Measurements from ENCODE around the gene MTIF2. TPM values are rescaled to one million over a fixed set of nuclear protein-coding genes. Genes with fewer than 3 reads are reported as not detected.

MTIF2 gene
- total and polyA plus RNA-seq, 9 of the 15 experiments (the other 6 are each of a cell fraction or from before 2014, with no cell fraction given) = 58.7 to 143 (median 105) TPM

GRCh38 chr2:55296393-55296792, 27.4 kb upstream of the MTIF2 start:
- no peaks in the 10 kb centered on the region for H3K9me1 ChIP-seq (ENCODE audit: control insufficient read depth, insufficient read depth, low read length)
- no peak for DNase-seq (ENCODE audit: extremely low read depth in 1 of 4, low spot score in 3 of 4)
- H3K4me2 ChIP-seq (ENCODE audit: insufficient read depth, low read length) = no peak overlapping the region
- H3K9ac ChIP-seq (ENCODE audit: insufficient read depth in 1 of 2, low read depth in 2 of 2, low read length in 2 of 2) = no peak overlapping the region
- ChIA-PET POLR2A (interaction anchor here (1.4 to 2.6 kb wide), 2 partner anchors 9 to 12 kb away, joined by 4 to 7 read pairs; no protein-coding TSS in a partner anchor), CTCF (ENCODE audit: low intra/inter-chr PET ratio) (no interaction called here)
- no peak overlapping the region for H3K4me3 ChIP-seq
- H3K4me1 ChIP-seq (replicated peaks in 1 of 2; ENCODE audit: control insufficient read depth in 2 of 2, insufficient read depth in 2 of 2, low read length in 2 of 2) = no peaks in the 10 kb centered on the region; a peak in 1 of 5 replicates
- H3K36me3 ChIP-seq (ENCODE audit: control insufficient read depth, insufficient read depth, low read length) = peaks cover 74% of the 10 kb centered on the region
- H2AFZ ChIP-seq (ENCODE audit: low read depth, low read length) = no peak overlapping the region
- intact Hi-C loops (cut with micrococcal nuclease) (no loop called here), in situ Hi-C loops (cut with MboI) (no loop called here)
- H4K20me1 ChIP-seq (replicated peaks; ENCODE audit: control insufficient read depth, insufficient read depth, low read length) = no peaks in the 10 kb centered on the region
- H3K27me3 ChIP-seq (ENCODE audit: control insufficient read depth in 2 of 2, insufficient read depth in 2 of 2, low read length in 2 of 2) = no peaks in the 10 kb centered on the region
- no peak for FAIRE-seq
- TF ChIP-seq MXD1 (CRISPR knock-in tag; IDR thresholded peaks at IDR 0.05; ENCODE audit: borderline replicate concordance, poor library complexity, severe bottlenecking) (no peak), SNIP1 (IDR thresholded peaks at IDR 0.05; ENCODE audit: low read depth) (no peak), MAFK (IDR thresholded peaks at IDR 0.05; ENCODE audit: low read length) (no peak), RBM17 (IDR thresholded peaks at IDR 0.05; ENCODE audit: borderline replicate concordance, low read depth, low read length) (no peak), ZBTB33 (CRISPR knock-in tag; IDR thresholded peaks at IDR 0.05) (no peak), NCOA6 (IDR thresholded peaks at IDR 0.05) (no peak), ZFX (CRISPR knock-in tag; IDR thresholded peaks at IDR 0.05) (no peak), ARNT (IDR thresholded peaks at IDR 0.05) (no peak), MYBL2 (IDR thresholded peaks at IDR 0.05; ENCODE audit: low read depth) (no peak), MYBL2 (CRISPR knock-in tag; IDR thresholded peaks at IDR 0.05; ENCODE audit: borderline replicate concordance) (no peak), ZBTB8A (IDR thresholded peaks at IDR 0.05; ENCODE audit: partially characterized antibody) (no peak), ASH1L (IDR thresholded peaks at IDR 0.05; ENCODE audit: borderline replicate concordance, low read depth, partially characterized antibody) (no peak), CHD4 (IDR thresholded peaks at IDR 0.05; ENCODE audit: insufficient read depth, insufficient replicate concordance, low read depth, low read length, poor library complexity, severe bottlenecking) (no peak), ZNF395 (CRISPR knock-in tag; IDR thresholded peaks at IDR 0.05) (no peak), HDGF (IDR thresholded peaks at IDR 0.05) (no peak), CTBP1 (IDR thresholded peaks at IDR 0.05; ENCODE audit: borderline replicate concordance) (no peak), ESRRB (CRISPR knock-in tag; IDR thresholded peaks at IDR 0.05; ENCODE audit: borderline replicate concordance) (no peak), ZNF282 (CRISPR knock-in tag; IDR thresholded peaks at IDR 0.05) (no peak), ELF1 (tag; IDR thresholded peaks at IDR 0.05) (no peak)
- ATAC-seq = no peak
- H3K27ac ChIP-seq (ENCODE audit: extremely low read depth, low read depth, low read length) = no peak overlapping the region
- no peaks in the 10 kb centered on the region for H3K9me3 ChIP-seq (replicated peaks; ENCODE audit: control insufficient read depth, insufficient read depth, low read depth, low read length)
- no TSS peak for BruUV-seq (replicated peaks)
- H3K79me2 ChIP-seq (ENCODE audit: control insufficient read depth, insufficient read depth, low read length) = no peaks in the 10 kb centered on the region
